Prostate gland (tissue), 2 donors: ENCODE measurements around the gene C1GALT1. TPM values are rescaled to one million over a fixed set of nuclear protein-coding genes. Genes with fewer than 3 reads are reported as not detected.

Experiments
- DNase-seq: peaks from one replicate; pipeline ENCODE4 v3.0.0-alpha.2; 2019; ENCODE audit warnings: low spot score
- H3K27ac ChIP-seq, 2 donors: fragments of 200-600 bp; sonication (generic); 2 replicates each; pipeline ENCODE4 v1.5.1; 2017 to 2019
- H3K27me3 ChIP-seq: fragments of 200-600 bp; sonication (generic); replicated peaks from 2 replicates; pipeline ENCODE4 v1.5.1; 2019; ENCODE audit not compliant: insufficient read depth
- H3K36me3 ChIP-seq, 2 donors: fragments of 200-600 bp; sonication (generic); 1 replicate in 1 of 2; 2 replicates in 1 of 2; pipeline versions ENCODE4 v1.5.1 to v1.8.1; 2017 to 2019
- H3K4me1 ChIP-seq: fragments of 200-600 bp; sonication (generic); replicated peaks from 2 replicates; pipeline ENCODE4 v1.5.1; 2019
- H3K4me3 ChIP-seq, 2 donors: fragments of 200-600 bp; sonication (generic); 2 replicates each; pipeline ENCODE4 v1.5.1; 2017 to 2019
- H3K9me3 ChIP-seq: fragments of 200-600 bp; sonication (generic); 2 replicates; pipeline ENCODE4 v1.5.1; 2017
- POLR2A ChIP-seq: fragments of 450-650 bp; IDR thresholded peaks from one replicate; pipeline ENCODE4 v1.6.1; 2016; ENCODE audit warnings: antibody characterized with exemption, mild to moderate bottlenecking
- POLR2AphosphoS5 ChIP-seq: sonication (generic); formaldehyde crosslinking; IDR thresholded peaks from one replicate; pipeline ENCODE4 v1.6.1; 2017; ENCODE audit warnings: antibody characterized with exemption
- WGBS: methylation state at CpG from one replicate; pipeline ENCODE4 v1.1.5; 2018; 5-methylcytosine and 5-hydroxymethylcytosine counted together
- intact Hi-C: fragments of 100-400 bp; cut with DNase I; formaldehyde crosslinking; loops from one replicate; pipeline ENCODE4 v1.14.2; 2022
- total RNA-seq, 2 donors: library from RNA; depleted of rRNA; stranded (reverse); fragments of >200 nt; gene quantifications; one replicate each; pipeline ENCODE4 v1.1.0, GENCODE V29; 2016
- TF ChIP-seq, protein P1 (sequence below), 4 experiments: fragments of 200-600 bp in 2 of 4; fragments of 450-650 bp in 2 of 4; sonication (generic) in 2 of 4; IDR thresholded peaks; 1 replicate in 3 of 4; 2 replicates in 1 of 4; pipeline ENCODE4 v1.5.1; 2016 to 2019; ENCODE audit warnings: antibody characterized with exemption in 4 of 4, mild to moderate bottlenecking in 2 of 4, moderate library complexity in 2 of 4

The C1GALT1 gene
- total RNA-seq, 2 donors from 2014 or later = 16.1 to 16.8 TPM

- Histone ChIP-seq H3K4me3 (no peak overlapping the region), H3K27me3 (no peaks in the 10 kb centered on the region), H3K9me3 (no peaks in the 10 kb centered on the region), H3K36me3 (no peaks in the 10 kb centered on the region), H3K27ac (no peak overlapping the region), H3K4me1 (no peaks in the 10 kb centered on the region)
- 85% methylated on average over 5 of the region's 5 CpGs for WGBS
- DNase-seq = no peak
- TF ChIP-seq POLR2A = no peak
- TF ChIP-seq POLR2AphosphoS5 = no peak
- TF ChIP-seq, protein P1, sequence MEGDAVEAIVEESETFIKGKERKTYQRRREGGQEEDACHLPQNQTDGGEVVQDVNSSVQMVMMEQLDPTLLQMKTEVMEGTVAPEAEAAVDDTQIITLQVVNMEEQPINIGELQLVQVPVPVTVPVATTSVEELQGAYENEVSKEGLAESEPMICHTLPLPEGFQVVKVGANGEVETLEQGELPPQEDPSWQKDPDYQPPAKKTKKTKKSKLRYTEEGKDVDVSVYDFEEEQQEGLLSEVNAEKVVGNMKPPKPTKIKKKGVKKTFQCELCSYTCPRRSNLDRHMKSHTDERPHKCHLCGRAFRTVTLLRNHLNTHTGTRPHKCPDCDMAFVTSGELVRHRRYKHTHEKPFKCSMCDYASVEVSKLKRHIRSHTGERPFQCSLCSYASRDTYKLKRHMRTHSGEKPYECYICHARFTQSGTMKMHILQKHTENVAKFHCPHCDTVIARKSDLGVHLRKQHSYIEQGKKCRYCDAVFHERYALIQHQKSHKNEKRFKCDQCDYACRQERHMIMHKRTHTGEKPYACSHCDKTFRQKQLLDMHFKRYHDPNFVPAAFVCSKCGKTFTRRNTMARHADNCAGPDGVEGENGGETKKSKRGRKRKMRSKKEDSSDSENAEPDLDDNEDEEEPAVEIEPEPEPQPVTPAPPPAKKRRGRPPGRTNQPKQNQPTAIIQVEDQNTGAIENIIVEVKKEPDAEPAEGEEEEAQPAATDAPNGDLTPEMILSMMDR (IDR thresholded peaks at IDR 0.05) = no peak
- intact Hi-C loops = no loop called here
These were observed 81.2 kb downstream of the C1GALT1 start for GRCh38 chr7:7263297-7264230.

GRCh38 chr7:7264306-7265040 is 82.1 kb downstream of the C1GALT1 start:
- no peak overlapping the region for H3K4me3 ChIP-seq
- no peak overlapping the region for H3K27ac ChIP-seq
- 90% methylated on average over 9 of the region's 9 CpGs for WGBS
- no peaks in the 10 kb centered on the region for H3K4me1 ChIP-seq
- no peaks in the 10 kb centered on the region for H3K27me3 ChIP-seq
- no peaks in the 10 kb centered on the region for H3K36me3 ChIP-seq
- no peaks in the 10 kb centered on the region for H3K9me3 ChIP-seq
- DNase-seq = no peak
- TF ChIP-seq POLR2A (no peak), POLR2AphosphoS5 (no peak)
- TF ChIP-seq, protein P1 (IDR thresholded peaks at IDR 0.05) = no peak
- intact Hi-C loops = no loop called here

- Histone ChIP-seq H3K4me3 (no peak overlapping the region), H3K4me1 (no peaks in the 10 kb centered on the region), H3K9me3 (no peaks in the 10 kb centered on the region), H3K27ac (no peak overlapping the region), H3K36me3 (no peaks in the 10 kb centered on the region), H3K27me3 (no peaks in the 10 kb centered on the region)
- intact Hi-C loops = no loop called here
- WGBS = 67% methylated on average over 8 of the region's 8 CpGs
- TF ChIP-seq, protein P1 (IDR thresholded peaks at IDR 0.05) = no peak
- TF ChIP-seq POLR2A (no peak), POLR2AphosphoS5 (no peak)
- no peak for DNase-seq
These were observed 83.0 kb downstream of the C1GALT1 start for GRCh38 chr7:7265081-7266075.

DNA sequence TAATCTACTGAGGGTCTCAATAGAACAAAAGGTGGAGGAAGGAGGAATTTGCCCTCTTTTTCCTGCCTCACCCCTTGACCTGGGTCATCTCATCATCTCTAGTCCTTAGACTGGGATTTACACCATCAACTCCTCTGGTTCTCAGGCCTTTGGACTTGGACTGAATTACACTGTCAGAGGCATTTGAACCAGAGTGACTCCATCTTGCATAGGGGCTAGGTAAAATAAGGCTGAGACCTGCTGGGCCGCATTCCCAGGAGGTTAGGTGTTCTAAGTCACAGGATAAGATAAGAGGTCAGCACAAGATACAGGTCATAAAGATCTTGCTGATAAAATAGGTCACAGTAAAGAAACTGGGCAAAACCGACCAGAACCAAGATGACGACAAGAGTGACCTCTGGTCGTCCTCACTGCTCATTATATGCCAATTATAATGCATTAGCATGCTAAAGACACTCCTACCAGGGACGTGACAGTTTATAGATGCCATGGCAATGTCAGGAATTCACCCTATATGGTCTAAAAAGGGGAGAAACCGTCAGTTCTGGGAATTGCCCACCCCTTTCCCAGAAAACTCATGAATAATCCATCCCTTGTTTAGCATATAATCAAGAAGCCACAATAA is 84.0 kb downstream of the C1GALT1 start:
- 74% methylated on average over 6 of the region's 6 CpGs for WGBS
- Histone ChIP-seq H3K9me3 (no peaks in the 10 kb centered on the region), H3K27me3 (no peaks in the 10 kb centered on the region), H3K36me3 (no peaks in the 10 kb centered on the region), H3K4me1 (no peaks in the 10 kb centered on the region), H3K27ac (no peak overlapping the region), H3K4me3 (no peak overlapping the region)
- DNase-seq = no peak
- intact Hi-C loops = no loop called here
- TF ChIP-seq, protein P1 (IDR thresholded peaks at IDR 0.05) = no peak
- TF ChIP-seq POLR2AphosphoS5 (no peak), POLR2A (no peak)
